Fibroblast of mammary gland (primary cell): ENCODE measurements around the gene ZER1.
A peak's percentile ranks its signal among the peaks of the same experiment; 100 is the strongest.

Experiments used
- DNase-seq: peaks from one replicate; pipeline ENCODE4 v3.0.0-alpha.2; 2010; ENCODE audit warnings: low read depth
- H3K4me3 ChIP-seq: 2 replicates; pipeline ENCODE4 v1.5.1; 2011; ENCODE audit warnings: low read depth, mild to moderate bottlenecking, low read length, moderate library complexity; ENCODE audit not compliant: control insufficient read depth
- TF ChIP-seq, protein P1 (sequence below): conservative IDR thresholded peaks from 2 replicates; pipeline ENCODE4 v1.5.1; 2011; ENCODE audit warnings: low read depth, low read length, inconsistent platforms; ENCODE audit not compliant: control insufficient read depth, insufficient read depth

ZER1 gene

DNA sequence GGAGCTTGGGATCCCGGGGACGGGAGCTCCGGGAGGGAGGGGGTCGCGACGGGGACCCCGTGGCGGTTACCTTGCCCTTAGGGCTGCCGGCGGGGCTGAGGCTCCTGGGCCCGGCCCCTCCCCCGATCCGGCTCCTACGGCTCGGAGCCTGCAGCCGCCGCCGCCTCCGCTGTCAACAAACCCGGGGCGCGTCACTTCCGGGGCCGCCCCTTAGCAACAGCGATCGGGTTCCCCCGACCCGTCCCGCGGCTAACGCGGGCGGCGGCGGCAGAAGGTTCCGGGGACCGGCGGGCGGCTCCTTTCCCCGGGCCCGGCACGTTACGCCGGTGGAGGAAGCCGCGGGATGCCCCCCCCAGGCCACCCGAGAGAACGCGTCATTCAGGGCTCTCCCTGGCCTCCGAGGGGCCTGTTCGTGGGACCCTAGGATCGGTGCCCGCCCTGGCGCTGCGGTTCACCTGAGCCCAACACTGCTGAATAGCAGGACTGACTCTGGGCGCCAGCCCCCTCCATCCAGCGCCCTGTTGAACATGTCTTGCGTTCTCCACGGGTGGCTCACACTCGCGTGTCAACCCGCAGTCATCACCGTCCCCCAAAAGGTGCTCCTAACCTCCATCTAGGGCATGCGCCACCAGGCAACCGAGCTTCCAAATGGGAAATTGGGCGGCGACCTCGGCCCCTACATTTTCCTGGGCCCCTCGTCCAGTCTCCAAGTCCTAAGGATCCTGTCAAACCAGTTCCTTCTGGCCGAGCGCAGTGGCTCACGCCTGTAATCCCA is at the start of gene ZER1:
TSS of gene ZER1 (minus strand) at position 183 of the 775 bp plus-strand sequence. CDS start 16,362 bp downstream, outside the sequence.
- DNase-seq, result peak; percentile 81
- TF ChIP-seq, protein P1, sequence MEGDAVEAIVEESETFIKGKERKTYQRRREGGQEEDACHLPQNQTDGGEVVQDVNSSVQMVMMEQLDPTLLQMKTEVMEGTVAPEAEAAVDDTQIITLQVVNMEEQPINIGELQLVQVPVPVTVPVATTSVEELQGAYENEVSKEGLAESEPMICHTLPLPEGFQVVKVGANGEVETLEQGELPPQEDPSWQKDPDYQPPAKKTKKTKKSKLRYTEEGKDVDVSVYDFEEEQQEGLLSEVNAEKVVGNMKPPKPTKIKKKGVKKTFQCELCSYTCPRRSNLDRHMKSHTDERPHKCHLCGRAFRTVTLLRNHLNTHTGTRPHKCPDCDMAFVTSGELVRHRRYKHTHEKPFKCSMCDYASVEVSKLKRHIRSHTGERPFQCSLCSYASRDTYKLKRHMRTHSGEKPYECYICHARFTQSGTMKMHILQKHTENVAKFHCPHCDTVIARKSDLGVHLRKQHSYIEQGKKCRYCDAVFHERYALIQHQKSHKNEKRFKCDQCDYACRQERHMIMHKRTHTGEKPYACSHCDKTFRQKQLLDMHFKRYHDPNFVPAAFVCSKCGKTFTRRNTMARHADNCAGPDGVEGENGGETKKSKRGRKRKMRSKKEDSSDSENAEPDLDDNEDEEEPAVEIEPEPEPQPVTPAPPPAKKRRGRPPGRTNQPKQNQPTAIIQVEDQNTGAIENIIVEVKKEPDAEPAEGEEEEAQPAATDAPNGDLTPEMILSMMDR, result no peak

DNA sequence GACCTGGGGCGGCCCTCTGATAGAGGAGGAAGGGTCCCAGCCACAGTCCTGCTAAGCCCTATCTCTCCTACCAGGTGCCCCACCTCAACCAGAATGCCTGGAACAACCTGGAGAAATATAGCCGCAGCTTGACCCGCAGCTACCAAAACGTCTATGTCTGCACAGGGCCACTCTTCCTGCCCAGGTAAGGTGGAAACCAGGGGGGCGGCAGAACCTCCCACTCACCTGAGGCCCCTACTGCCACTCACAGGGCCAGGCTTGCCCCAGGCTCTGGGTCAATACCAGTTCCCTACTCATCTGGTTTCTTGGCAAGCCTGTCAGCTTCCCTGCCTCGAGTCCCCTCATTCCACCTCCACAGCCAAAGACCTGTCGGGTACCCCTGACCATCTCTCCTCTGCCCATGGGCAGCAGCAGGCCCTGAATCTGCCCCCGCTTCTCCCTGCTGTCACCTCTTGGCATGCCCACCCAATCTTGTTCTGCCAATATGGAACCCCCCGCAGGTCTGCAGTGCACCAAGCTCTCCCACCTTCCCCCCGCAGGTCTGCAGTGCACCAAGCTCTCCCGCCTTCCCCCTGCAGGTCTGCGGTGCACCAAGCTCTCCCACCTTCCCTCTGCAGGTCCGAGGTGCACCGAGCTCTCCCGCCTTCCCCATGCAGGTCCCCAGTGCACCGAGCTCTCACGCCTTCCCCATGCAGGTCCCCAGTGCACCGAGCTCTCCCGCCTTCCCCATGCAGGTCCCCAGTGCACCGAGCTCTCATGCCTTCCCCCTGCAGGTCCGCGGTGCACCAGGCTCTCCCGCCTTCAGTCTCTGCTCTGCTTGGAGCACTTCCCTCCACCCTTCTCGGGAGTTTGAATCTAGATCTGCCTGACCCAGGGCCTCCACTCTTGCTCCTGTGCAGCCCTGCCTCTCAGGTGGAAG is 49.2 kb upstream of the ZER1 start:
- TF ChIP-seq, protein P1, result no peak
- no peak overlapping the region for H3K4me3 ChIP-seq
- DNase-seq, result no peak

More for the DNA sequence above, at the start of gene ZER1:
- H3K4me3 ChIP-seq, result peak within 1 kb of the TSS; percentile 92

DNA sequence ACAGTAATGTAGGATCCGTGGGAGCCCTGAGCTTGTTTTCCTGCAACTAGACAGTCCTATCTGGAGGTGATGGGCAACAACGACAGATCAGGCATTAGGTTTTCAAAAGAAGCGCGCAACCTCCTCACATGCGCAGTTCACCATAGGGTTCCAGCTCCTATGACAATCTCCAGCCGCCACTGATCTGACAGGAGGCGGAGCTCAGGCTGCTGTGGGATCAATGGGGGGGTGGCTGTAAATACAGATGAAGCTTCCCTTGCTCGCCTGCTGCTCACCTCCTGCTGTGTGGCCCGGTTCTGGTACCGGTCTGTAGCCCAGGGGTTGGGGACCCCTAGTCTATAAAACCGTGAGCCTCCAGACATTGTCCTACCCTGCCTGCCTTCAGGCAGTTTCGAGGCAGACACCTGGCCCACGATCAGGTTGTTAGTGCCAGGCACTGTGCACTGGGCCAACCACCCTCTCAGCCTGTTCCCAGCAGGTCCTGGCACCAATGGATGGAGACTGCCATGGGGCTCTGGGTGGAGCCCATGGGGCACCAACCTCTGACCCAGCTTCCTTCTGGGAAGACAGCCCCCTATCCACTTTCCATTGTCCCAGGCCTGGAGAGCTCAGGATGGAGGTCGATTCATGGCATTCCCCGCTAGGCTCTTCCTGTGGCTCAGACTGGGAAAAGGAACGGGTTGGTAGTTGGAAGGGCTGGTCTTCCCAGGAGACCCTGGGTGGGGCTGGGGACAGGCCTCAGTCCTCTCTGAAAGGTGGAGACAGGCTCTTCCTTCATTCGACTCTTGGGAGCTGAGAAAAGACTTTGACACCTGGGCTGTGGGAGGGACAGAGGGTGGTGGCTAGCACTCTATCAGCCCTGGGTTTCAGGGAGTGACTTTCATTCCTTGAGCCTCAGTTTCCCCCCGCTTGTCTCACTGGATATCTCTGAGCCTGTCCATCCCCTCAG is 48.3 kb upstream of the ZER1 start:
- TF ChIP-seq, protein P1, result no peak
- H3K4me3 ChIP-seq, result no peak overlapping the region
- peak; percentile 13 for DNase-seq

DNA sequence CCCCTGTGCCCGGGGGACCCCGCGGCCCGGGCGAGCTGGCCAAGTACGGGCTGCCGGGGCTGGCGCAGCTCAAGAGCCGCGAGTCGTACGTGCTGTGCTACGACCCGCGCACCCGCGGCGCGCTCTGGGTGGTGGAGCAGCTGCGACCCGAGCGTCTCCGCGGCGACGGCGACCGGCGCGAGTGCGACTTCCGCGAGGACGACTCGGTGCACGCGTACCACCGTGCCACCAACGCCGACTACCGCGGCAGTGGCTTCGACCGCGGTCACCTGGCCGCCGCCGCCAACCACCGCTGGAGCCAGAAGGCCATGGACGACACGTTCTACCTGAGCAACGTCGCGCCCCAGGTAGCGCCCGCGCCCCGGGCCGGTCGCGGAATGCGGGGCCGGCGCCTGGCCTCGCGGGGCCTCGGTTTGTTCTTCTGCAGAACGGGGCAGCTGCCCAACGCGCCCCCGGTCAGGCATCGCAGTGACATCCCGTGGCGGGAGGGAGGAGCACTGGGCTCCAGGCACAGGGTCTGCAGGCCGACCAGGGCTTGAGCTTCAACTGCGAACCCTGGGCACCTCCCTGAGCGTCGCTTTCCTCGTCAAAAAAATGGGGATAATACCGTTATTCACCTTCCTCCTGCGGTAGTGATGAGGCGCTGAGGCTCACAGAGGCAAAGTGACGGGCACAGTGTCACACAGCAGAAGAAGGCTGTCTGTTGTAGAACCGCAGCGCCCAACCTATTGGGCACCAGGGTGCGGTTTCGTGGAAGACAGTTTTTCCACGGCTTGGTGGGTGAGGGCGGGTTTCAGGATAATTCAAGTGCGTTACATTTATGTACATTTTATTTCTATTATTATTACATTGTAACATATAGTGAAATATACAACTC is 47.4 kb upstream of the ZER1 start:
- no peak for DNase-seq
- TF ChIP-seq, protein P1, result no peak
- peak overlapping the region; percentile 62 for H3K4me3 ChIP-seq

DNA sequence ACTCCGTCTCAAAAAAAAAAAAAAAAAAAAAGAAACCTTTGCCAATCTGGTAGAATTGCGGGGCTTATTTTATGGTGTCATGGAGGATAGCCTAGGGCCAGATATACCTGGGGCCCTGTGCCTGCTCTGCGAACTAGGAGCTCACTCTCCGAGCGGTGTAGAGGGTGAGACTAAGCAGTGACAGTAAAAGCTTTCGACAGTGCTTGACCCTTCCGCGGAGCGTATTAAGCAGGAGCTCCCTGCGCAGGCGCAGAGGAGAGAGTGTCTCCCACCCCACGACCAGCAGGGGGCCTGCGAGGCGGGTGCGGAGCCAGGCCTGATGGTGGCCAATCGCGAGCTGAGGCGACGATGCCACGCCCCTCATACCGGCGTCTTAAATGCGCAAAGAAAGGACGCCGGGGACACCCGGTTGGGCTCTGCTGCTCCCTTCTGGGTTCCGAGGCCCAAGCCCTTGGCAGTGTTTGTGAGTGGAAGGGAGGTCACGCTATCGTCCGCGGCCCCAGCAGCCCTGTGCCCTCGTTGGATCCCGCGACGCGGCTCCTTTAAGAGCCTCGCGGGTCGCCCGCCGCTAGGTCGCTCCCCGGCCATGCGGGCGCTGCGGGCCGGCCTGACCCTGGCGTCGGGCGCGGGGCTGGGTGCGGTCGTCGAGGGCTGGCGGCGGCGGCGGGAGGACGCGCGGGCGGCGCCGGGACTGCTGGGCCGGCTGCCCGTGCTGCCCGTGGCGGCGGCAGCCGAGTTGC is 46.5 kb upstream of the ZER1 start, which contains the start of gene ENDOG:
TSS of gene ENDOG (plus strand) at position 402 of the 740 bp plus-strand sequence. CDS start at position 587, 185 bp downstream.
- H3K4me3 ChIP-seq, result peak within 1 kb of the TSS; percentile 62
- TF ChIP-seq, protein P1, result peak; percentile 95
- peak; percentile 95 for DNase-seq
